SKM-1 (cell line): ENCODE data around the gene SHROOM1.
"Not testable (repeated sequence)": the region's sequence is repeated elsewhere in the genome, so short reads cannot be mapped to it uniquely, and the experiment has no call there.

Experiments
- DNase-seq: peaks from one replicate; lab custom pipeline; 2025; ENCODE audit not compliant: unreplicated experiment; lab: John Stamatoyannopoulos, UW

The SHROOM1 gene, protein sequence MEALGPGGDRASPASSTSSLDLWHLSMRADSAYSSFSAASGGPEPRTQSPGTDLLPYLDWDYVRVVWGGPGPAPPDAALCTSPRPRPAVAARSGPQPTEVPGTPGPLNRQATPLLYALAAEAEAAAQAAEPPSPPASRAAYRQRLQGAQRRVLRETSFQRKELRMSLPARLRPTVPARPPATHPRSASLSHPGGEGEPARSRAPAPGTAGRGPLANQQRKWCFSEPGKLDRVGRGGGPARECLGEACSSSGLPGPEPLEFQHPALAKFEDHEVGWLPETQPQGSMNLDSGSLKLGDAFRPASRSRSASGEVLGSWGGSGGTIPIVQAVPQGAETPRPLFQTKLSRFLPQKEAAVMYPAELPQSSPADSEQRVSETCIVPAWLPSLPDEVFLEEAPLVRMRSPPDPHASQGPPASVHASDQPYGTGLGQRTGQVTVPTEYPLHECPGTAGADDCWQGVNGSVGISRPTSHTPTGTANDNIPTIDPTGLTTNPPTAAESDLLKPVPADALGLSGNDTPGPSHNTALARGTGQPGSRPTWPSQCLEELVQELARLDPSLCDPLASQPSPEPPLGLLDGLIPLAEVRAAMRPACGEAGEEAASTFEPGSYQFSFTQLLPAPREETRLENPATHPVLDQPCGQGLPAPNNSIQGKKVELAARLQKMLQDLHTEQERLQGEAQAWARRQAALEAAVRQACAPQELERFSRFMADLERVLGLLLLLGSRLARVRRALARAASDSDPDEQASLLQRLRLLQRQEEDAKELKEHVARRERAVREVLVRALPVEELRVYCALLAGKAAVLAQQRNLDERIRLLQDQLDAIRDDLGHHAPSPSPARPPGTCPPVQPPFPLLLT

DNA sequence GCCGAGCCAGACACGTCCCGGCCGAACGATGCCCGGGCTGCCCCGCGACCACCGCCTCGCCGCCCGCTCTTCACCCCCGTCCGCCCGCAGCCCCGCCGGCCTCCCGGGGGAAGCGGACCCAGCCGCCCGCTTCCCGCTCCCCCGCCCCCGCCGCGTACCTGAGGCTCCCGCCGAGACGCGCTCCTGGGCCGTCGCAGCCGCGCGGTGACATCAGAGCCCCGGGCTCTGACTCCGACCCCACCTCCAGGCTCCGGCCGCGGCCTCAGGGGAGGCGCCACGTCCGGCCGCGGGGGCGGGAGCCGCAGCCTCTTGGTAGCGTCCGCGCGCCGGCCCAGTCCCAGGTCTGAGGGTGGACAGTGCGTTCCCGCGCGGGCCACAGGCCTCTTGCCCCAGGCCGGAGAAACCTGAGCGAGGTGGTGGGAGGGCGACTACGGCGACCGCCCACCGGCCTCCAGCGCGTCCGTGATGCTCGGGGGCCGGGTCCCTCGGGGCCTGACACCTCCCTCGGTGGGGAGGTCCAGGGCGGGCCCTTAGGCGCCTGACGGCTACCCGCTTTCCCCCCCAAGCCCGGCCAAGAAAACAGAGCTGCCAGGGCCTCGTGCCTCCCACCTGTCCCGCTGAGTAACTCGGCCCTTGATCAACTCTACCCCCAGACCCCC is at the start of gene SHROOM1:
Gene SHROOM1 (minus strand): TSS at position 212 of the 659 bp plus-strand sequence. CDS start 4,507 bp downstream, outside the sequence.
- no peak for DNase-seq

GRCh38 chr5:132877938-132878337 is 47.5 kb upstream of the SHROOM1 start:
- DNase-seq, result no peak

- no peak for DNase-seq
Measured at GRCh38 chr5:132877466-132877865, 47.0 kb upstream of the SHROOM1 start.

DNA sequence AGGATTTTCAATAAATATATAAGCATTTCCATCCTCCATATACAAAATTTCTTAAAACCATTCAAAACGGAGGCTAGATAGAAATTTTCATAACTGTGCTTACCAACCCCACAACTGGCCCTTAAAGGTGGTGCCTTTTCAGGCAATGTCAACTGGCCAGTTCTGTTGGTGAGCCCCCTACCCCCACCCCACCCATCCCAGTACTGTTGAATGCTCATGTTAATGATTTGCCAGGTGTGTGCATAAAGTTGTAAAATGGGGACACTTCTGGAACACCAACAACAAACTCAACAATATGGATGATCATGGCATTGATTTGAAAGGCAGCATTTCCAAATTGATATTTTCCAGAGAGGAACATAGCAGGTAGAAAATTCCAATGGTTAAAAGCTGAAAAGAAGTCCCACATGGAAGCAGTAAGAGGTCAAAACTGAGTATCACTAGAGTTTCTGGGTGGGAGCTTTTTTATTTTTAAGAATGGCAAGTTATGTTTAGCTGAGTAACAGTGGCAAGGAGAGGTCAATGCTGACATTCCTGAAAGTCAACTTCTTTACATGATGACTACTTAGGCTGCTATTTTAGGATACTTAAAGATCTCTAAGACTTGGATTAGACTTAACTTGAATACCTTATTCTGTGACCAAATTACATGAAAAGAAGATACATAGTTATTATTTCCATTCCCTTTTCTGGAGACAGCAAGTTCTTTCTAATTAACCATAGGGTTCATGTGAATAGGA is 45.7 kb upstream of the SHROOM1 start:
- no peak for DNase-seq

DNA sequence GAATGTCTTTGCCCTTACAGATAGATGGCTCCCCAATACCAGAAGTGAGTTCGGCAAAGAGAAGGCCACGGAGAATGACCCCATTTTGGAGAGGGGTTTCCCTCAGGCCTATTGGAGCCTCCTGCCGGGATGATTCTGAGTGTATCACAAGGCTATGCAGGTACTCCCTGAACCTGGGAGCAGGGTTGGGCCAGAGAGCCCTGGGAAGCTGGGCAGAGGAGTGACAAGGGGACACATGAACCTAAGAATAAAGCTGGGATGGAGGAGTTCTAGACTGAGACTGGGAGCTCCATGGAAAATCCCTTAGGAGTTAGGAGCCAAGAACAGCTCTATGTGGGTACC is 43.5 kb upstream of the SHROOM1 start:
- DNase-seq, result no peak

- DNase-seq, result no peak
Measured at GRCh38 chr5:132873119-132873929, 42.9 kb upstream of the SHROOM1 start, which contains the start of gene LEAP2. LEAP2 (plus strand) TSS chr5:132873668; CDS start chr5:132873695, 27 bp downstream.

- no peak for DNase-seq
Measured at GRCh38 chr5:132872788-132873118, 42.3 kb upstream of the SHROOM1 start.

GRCh38 chr5:132871459-132872284 is 41.2 kb upstream of the SHROOM1 start:
- DNase-seq, result no peak

DNA sequence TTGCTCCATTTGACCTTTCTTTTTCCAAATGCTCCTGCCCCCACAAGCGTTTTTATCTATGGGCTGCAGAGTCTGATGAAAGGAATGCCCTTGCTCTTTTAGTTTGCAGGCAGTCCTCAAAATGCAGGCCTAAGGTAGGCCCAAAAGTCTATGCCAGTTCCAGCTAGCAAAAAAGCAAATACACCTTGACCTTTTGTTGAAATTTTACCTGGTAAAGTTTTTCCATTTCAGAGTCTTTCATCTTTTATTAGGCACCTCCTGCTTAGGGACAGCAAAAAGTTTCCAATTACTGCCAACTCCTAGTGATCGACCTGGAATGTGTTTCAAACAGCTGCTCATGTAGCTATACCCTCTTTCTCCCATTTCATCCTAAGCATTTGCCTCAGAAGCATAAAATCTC is 40.4 kb upstream of the SHROOM1 start:
- no peak for DNase-seq

GRCh38 chr5:132868754-132869153 is 38.3 kb upstream of the SHROOM1 start:
- DNase-seq, result no peak

DNA sequence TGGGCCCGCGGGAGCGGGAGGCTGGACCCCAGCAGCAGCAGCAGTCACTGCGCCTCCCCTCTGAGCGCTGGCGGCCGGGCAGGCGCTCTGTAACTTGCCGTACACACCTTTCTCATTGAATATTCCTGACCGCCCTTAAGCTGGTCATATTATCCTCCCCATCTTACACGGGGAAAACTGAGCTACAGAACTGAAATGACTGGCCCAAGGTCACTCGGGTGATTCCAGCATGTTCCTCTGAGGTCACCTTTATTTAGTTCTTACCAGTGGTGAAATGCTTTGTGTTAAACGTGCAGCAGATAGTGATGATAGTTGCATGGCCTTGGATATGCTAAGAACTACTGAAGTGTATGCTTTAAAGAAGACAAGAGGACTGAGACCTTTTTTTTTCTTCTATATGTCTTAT is 36.6 kb upstream of the SHROOM1 start:
- DNase-seq, result no peak

DNA sequence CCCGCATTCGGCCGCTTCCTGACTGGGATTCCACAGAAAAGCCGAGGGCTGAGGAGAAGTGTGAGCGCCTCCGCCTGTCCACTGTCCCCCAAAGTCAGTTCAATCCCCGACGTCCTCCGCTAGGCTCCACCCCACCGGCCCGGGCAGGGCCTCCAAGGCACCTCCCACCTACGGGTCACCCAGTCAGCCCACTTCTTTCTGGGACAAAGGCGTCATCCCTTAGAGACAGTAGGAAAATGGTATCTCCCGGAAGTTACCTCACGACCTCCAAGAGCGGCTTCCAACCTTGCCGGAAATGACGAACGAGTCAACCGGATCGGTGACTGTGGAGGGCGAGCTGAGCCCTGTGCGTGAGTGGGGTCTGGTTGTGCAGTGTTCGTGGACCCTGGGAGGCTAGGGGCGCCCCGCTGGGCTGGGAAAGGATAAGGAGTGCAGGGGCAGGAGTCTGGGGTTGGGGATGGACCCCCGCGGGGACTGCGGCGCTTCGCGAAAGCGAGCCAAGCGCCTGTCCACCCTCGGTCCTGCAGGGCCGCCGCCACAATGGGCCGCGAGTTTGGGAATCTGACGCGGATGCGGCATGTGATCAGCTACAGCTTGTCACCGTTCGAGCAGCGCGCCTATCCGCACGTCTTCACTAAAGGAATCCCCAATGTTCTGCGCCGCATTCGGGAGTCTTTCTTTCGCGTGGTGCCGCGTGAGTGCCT is 36.0 kb upstream of the SHROOM1 start, which contains the start of the genes GDF9 and UQCRQ:
Gene GDF9 (minus strand): TSS at position 128 of the 704 bp plus-strand sequence. CDS start 1,936 bp downstream, outside the sequence.
Gene UQCRQ (plus strand): TSS at position 301 of the 704 bp plus-strand sequence. CDS start 240 bp downstream, at position 541.
- peak; percentile 98 for DNase-seq

GRCh38 chr5:132865668-132866341 is 35.4 kb upstream of the SHROOM1 start:
- no peak for DNase-seq

- no peak for DNase-seq
Measured at GRCh38 chr5:132860742-132861141, 30.3 kb upstream of the SHROOM1 start.

DNA sequence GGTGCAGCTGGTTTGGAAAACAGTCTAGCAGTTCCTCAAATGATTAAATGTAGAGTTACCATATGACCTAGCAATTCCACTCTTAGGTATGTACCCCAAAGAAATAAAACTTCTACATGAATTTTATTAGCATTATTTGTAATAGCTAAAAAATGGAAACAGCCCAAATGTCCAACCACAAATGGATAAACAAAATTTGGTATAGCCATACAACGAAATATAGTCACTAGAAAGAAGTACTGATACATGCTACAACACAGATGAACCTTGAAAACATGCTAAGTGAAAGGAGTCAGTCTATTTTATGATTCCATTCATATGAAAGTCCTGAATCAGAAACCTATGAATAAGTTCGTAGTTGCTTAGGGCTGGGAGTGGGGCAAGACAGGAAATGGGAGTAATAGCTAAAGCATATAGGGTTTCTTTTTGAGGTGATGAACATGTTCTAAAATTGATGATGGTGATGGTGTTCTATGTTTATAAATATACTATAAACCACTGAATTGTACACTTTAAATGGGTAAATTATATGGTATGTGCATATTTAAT is 29.5 kb upstream of the SHROOM1 start:
- DNase-seq, result no peak

GRCh38 chr5:132856011-132856410 is 25.6 kb upstream of the SHROOM1 start:
- no peak for DNase-seq

- not testable (repeated sequence) for DNase-seq
Measured at GRCh38 chr5:132854992-132855391, 24.5 kb upstream of the SHROOM1 start.
